IPS-15b (cell line): ENCODE measurements around the gene CHCHD10.

Experiments
- H3K27me3 ChIP-seq: one replicate; pipeline ENCODE4 v1.6.1; 2013; ENCODE audit warnings: low read length; ENCODE audit not compliant: control insufficient read depth, insufficient read depth
- H3K36me3 ChIP-seq: one replicate; pipeline ENCODE4 v1.6.1; 2013; ENCODE audit warnings: low read length; ENCODE audit not compliant: control insufficient read depth, insufficient read depth
- H3K4me1 ChIP-seq: one replicate; pipeline ENCODE4 v1.6.1; 2013; ENCODE audit warnings: mild to moderate bottlenecking, low read length; ENCODE audit not compliant: control insufficient read depth, insufficient read depth
- H3K4me3 ChIP-seq: one replicate; pipeline ENCODE4 v1.5.1; 2013; ENCODE audit warnings: low read depth, low read length
- H3K9ac ChIP-seq: one replicate; pipeline ENCODE4 v1.6.1; 2013; ENCODE audit warnings: low read depth, mild to moderate bottlenecking, low read length
- H3K9me3 ChIP-seq: one replicate; pipeline ENCODE4 v1.6.1; 2013; ENCODE audit warnings: mild to moderate bottlenecking, low read length; ENCODE audit not compliant: control insufficient read depth, insufficient read depth

CHCHD10 gene

GRCh38 chr22:23800297-23801237, 32.8 kb upstream of the CHCHD10 start:
- Histone ChIP-seq H3K9ac (no peak overlapping the region), H3K4me1 (no peaks in the 10 kb centered on the region), H3K36me3 (peaks cover 49% of the 10 kb centered on the region), H3K9me3 (no peaks in the 10 kb centered on the region), H3K4me3 (no peak overlapping the region), H3K27me3 (no peaks in the 10 kb centered on the region)

GRCh38 chr22:23796461-23796860, 28.7 kb upstream of the CHCHD10 start:
- Histone ChIP-seq H3K4me1 (no peaks in the 10 kb centered on the region), H3K27me3 (no peaks in the 10 kb centered on the region), H3K36me3 (peaks cover 33% of the 10 kb centered on the region), H3K9ac (no peak overlapping the region), H3K4me3 (no peak overlapping the region), H3K9me3 (no peaks in the 10 kb centered on the region)

- no peaks in the 10 kb centered on the region for H3K27me3 ChIP-seq
- H3K9ac ChIP-seq = no peak overlapping the region
- H3K4me3 ChIP-seq = no peak overlapping the region
- peaks cover 7% of the 10 kb centered on the region for H3K4me1 ChIP-seq
- H3K9me3 ChIP-seq = no peaks in the 10 kb centered on the region
- peaks cover 20% of the 10 kb centered on the region for H3K36me3 ChIP-seq
These were observed 25.6 kb upstream of the CHCHD10 start for GRCh38 chr22:23793326-23793725.

GRCh38 chr22:23791738-23792645, 24.2 kb upstream of the CHCHD10 start:
- Histone ChIP-seq H3K9me3 (no peaks in the 10 kb centered on the region), H3K4me1 (peaks cover 7% of the 10 kb centered on the region), H3K27me3 (no peaks in the 10 kb centered on the region), H3K4me3 (no peak overlapping the region), H3K36me3 (peaks cover 16% of the 10 kb centered on the region), H3K9ac (no peak overlapping the region)

- H3K9me3 ChIP-seq = no peaks in the 10 kb centered on the region
- H3K27me3 ChIP-seq = no peaks in the 10 kb centered on the region
- H3K9ac ChIP-seq = no peak overlapping the region
- H3K4me3 ChIP-seq = no peak overlapping the region
- H3K36me3 ChIP-seq = peaks cover 12% of the 10 kb centered on the region
- peaks cover 7% of the 10 kb centered on the region for H3K4me1 ChIP-seq
These were observed 23.3 kb upstream of the CHCHD10 start for GRCh38 chr22:23790819-23791737.

GRCh38 chr22:23789638-23790037, 21.9 kb upstream of the CHCHD10 start:
- no peak overlapping the region for H3K9ac ChIP-seq
- no peak overlapping the region for H3K4me3 ChIP-seq
- peaks cover 7% of the 10 kb centered on the region for H3K4me1 ChIP-seq
- H3K36me3 ChIP-seq = peaks cover 12% of the 10 kb centered on the region
- no peaks in the 10 kb centered on the region for H3K27me3 ChIP-seq
- no peaks in the 10 kb centered on the region for H3K9me3 ChIP-seq

GRCh38 chr22:23789121-23789520, 21.3 kb upstream of the CHCHD10 start:
- H3K4me3 ChIP-seq = no peak overlapping the region
- H3K4me1 ChIP-seq = peaks cover 7% of the 10 kb centered on the region
- peaks cover 12% of the 10 kb centered on the region for H3K36me3 ChIP-seq
- no peaks in the 10 kb centered on the region for H3K9me3 ChIP-seq
- H3K9ac ChIP-seq = no peak overlapping the region
- no peaks in the 10 kb centered on the region for H3K27me3 ChIP-seq

GRCh38 chr22:23787910-23788309, 20.1 kb upstream of the CHCHD10 start:
- peaks cover 7% of the 10 kb centered on the region for H3K4me1 ChIP-seq
- H3K9me3 ChIP-seq = no peaks in the 10 kb centered on the region
- H3K9ac ChIP-seq = peak overlapping the region; percentile 79
- peaks cover 9% of the 10 kb centered on the region for H3K36me3 ChIP-seq
- peak overlapping the region; percentile 92 for H3K4me3 ChIP-seq
- H3K27me3 ChIP-seq = no peaks in the 10 kb centered on the region

GRCh38 chr22:23787600-23787896, 19.8 kb upstream of the CHCHD10 start:
- Histone ChIP-seq H3K9ac (peak overlapping the region; percentile 79), H3K9me3 (no peaks in the 10 kb centered on the region), H3K4me1 (peaks cover 7% of the 10 kb centered on the region), H3K4me3 (peak overlapping the region; percentile 92), H3K27me3 (no peaks in the 10 kb centered on the region), H3K36me3 (peaks cover 11% of the 10 kb centered on the region)

GRCh38 chr22:23786752-23787599, 19.2 kb upstream of the CHCHD10 start, which contains the start of gene SMARCB1:
SMARCB1 (plus strand) TSS chr22:23786966; CDS start chr22:23787170, 204 bp downstream.
- peaks cover 8% of the 10 kb centered on the region for H3K36me3 ChIP-seq
- H3K9me3 ChIP-seq = no peaks in the 10 kb centered on the region

More at GRCh38 chr22:23786752-23787599, 19.2 kb upstream of the CHCHD10 start, which contains the start of gene SMARCB1:
- H3K27me3 ChIP-seq = no peaks in the 10 kb centered on the region
- H3K9ac ChIP-seq = peak within 1 kb of the TSS; percentile 95
- H3K4me1 ChIP-seq = peaks cover 7% of the 10 kb centered on the region
- H3K4me3 ChIP-seq = peak within 1 kb of the TSS; percentile 92
